Upper lobe of left lung (tissue), 6 donors: ENCODE results near the gene KCTD19. TPM values are rescaled to one million over a fixed set of nuclear protein-coding genes. Genes with fewer than 3 reads are reported as not detected.
"Not testable (repeated sequence)": the region's sequence is repeated elsewhere in the genome, so short reads cannot be mapped to it uniquely, and the experiment has no call there.

ENCODE experiments used
- ATAC-seq, 2 donors: fragments of 200-7000 bp; cut with Tn5 transposase; one replicate each; pipeline ENCODE4 v1.9.1; 2022; ENCODE audit warnings: mild to moderate bottlenecking in 2 of 2, moderate library complexity in 2 of 2; ENCODE audit not compliant: low FRiP score in 2 of 2
- DNase-seq, 2 donors: peaks; one replicate each; pipeline ENCODE4 v3.0.0-alpha.2; 2019 to 2020
- H3K27ac ChIP-seq, 4 donors: fragments of 200-600 bp; sonication (generic); one replicate each; pipeline ENCODE4 v1.5.1; 2016 to 2019
- H3K27me3 ChIP-seq, 4 donors: fragments of 200-600 bp; sonication (generic); one replicate each; pipeline ENCODE4 v1.5.1; 2017 to 2019
- H3K36me3 ChIP-seq, 4 donors: fragments of 200-600 bp; sonication (generic); one replicate each; pipeline ENCODE4 v1.5.1; 2016 to 2019
- H3K4me1 ChIP-seq, 4 donors: fragments of 200-600 bp; sonication (generic); one replicate each; pipeline ENCODE4 v1.5.1; 2018 to 2019
- H3K4me3 ChIP-seq, 4 donors: fragments of 200-600 bp; sonication (generic); one replicate each; pipeline ENCODE4 v1.5.1; 2017 to 2019; ENCODE audit warnings: mild to moderate bottlenecking in 2 of 4, moderate library complexity in 1 of 4
- H3K9me3 ChIP-seq, 4 donors: fragments of 200-600 bp; sonication (generic); one replicate each; pipeline ENCODE4 v1.5.1; 2018 to 2019
- EP300 ChIP-seq, 4 donors: sonication (generic); formaldehyde crosslinking; IDR thresholded peaks; one replicate each; pipeline ENCODE4 v1.5.1; 2017; ENCODE audit warnings: antibody characterized with exemption in 4 of 4, control low read depth in 2 of 4
- POLR2A ChIP-seq, 4 donors: fragments of 450-650 bp; IDR thresholded peaks; one replicate each; pipeline ENCODE4 v1.5.1; 2016 to 2017; ENCODE audit warnings: antibody characterized with exemption in 4 of 4, mild to moderate bottlenecking in 2 of 4
- POLR2AphosphoS5 ChIP-seq, 2 donors: sonication (generic); formaldehyde crosslinking; IDR thresholded peaks; one replicate each; pipeline ENCODE4 v1.5.1; 2017; ENCODE audit warnings: antibody characterized with exemption in 2 of 2
- WGBS, 2 donors: methylation state at CpG; one replicate each; pipeline ENCODE4 v1.1.5; 2017 to 2018; 5-methylcytosine and 5-hydroxymethylcytosine counted together
- total RNA-seq, 6 donors: library from RNA; depleted of rRNA in 4 of 6; stranded (reverse); fragments of >200 nt in 4 of 6; gene quantifications; one replicate each; pipeline versions ENCODE4 v1.1.0 to v1.2.1, GENCODE V29; 2016 to 2021
- TF ChIP-seq, protein P1 (sequence below), 6 experiments: fragments of 450-650 bp in 4 of 6; fragments of 200-600 bp in 2 of 6; sonication (generic) in 2 of 6; IDR thresholded peaks; one replicate each; pipeline ENCODE4 v1.5.1; 2016 to 2019; ENCODE audit warnings: antibody characterized with exemption in 6 of 6
- donor health status: DM: no; HTN: no; CAD: no; lungs with moderate emphysema.
- donor health status: DM: no; HTN: yes; CAD: no; lungs with severe emphysema.

Gene KCTD19
- under 1 TPM in 3 of 6 donors, not detected in 3; under 0.01 to 0.31 (median 0.17) TPM for total RNA-seq

DNA sequence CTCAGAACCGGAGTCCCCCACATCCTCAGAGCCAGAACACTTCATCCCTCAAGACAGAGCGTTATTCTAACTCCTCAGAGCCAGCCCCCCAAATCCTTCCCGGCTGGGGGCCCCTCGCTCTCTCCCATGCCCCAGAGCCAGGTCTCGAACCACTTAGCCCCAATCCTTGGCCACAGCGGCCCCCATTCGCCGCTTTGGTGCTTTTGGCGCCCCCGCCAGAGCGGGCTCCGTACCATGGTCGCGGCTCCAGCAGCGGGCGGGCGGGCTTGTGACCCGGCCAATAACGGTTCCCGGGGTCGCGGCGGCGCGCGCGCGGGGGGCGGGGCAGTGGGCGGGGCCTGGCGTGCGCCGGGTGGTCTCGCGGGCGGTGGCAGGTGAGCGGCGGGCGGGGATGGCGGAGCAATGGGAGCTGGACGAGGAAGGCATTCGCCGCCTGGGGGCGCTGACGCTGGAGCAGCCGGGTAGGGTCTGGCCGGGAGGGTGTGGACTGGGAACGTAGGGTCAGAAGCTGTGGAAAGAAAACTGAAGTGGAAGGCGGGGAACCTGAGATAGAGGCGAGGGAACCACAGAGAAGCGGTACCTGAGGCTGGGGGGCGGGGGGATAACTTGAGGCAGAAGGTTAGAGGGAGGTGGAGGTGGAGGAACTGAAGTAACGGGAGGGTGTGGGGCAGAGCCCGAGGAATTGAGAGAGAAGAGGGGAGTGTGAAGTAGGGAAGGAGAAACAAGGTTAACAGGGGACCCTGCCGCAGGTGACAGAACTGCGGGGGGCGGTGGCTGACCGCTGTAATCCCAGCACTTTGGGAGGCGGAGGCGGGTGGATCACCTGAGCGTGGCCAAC, at the start of gene KCTD19, which contains the start of gene LRRC36:
Gene KCTD19, minus strand, starts transcription at position 270 of the 838 bp plus-strand sequence. Its CDS starts 34 bp downstream, at position 236.
Gene LRRC36, plus strand, starts transcription at position 344 of the 838 bp plus-strand sequence. Its CDS starts 48 bp downstream, at position 392.
- Histone ChIP-seq H3K27ac (peak within 1 kb of the TSS; percentile 10 to 75 (median 64)), H3K9me3 (no peaks in the 10 kb centered on the region), H3K4me1 (peaks cover 12 to 17% (median 14%) of the 10 kb centered on the region in 4 donors), H3K4me3 (peak within 1 kb of the TSS in 3 of 4 donors; percentile 49 to 59 (median 50)), H3K36me3 (no peaks in the 10 kb centered on the region), H3K27me3 (no peaks in the 10 kb centered on the region)
- peak; percentile 84 to 88 for ATAC-seq
- DNase-seq: peak; percentile 76 to 94
- WGBS, 2 donors: 13 to 18% methylated on average over 34 to 48 of the region's 61 CpGs
- no peak for TF ChIP-seq POLR2AphosphoS5 (IDR thresholded peaks at IDR 0.05)
- TF ChIP-seq POLR2A (IDR thresholded peaks at IDR 0.05): no peak
- TF ChIP-seq, protein P1, sequence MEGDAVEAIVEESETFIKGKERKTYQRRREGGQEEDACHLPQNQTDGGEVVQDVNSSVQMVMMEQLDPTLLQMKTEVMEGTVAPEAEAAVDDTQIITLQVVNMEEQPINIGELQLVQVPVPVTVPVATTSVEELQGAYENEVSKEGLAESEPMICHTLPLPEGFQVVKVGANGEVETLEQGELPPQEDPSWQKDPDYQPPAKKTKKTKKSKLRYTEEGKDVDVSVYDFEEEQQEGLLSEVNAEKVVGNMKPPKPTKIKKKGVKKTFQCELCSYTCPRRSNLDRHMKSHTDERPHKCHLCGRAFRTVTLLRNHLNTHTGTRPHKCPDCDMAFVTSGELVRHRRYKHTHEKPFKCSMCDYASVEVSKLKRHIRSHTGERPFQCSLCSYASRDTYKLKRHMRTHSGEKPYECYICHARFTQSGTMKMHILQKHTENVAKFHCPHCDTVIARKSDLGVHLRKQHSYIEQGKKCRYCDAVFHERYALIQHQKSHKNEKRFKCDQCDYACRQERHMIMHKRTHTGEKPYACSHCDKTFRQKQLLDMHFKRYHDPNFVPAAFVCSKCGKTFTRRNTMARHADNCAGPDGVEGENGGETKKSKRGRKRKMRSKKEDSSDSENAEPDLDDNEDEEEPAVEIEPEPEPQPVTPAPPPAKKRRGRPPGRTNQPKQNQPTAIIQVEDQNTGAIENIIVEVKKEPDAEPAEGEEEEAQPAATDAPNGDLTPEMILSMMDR (IDR thresholded peaks at IDR 0.05): peak; percentile 58 to 79 (median 68)
- TF ChIP-seq EP300 (IDR thresholded peaks at IDR 0.05): no peak

DNA sequence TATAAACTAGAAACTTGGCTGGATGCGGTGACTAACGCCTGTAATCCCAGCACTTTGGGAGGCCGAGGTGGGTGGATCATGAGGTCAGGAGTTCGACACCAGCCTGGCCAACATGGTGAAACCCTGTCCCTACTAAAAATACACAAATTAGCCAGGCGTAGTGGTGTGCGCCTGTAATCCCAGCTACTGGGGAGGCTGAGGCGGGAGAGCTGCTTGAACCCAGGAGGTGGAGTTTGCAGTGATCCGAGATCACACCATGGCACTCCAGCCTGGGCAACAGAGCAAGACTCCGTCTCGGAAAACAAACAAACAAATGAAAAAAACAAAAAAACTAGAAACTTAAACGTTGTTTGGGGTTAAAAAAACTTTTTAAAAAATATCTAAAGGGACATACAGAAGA, 49.5 kb upstream of the KCTD19 start:
- DNase-seq, H3K36me3 ChIP-seq, H3K27me3 ChIP-seq, H3K9me3 ChIP-seq, ATAC-seq, H3K27ac ChIP-seq, H3K4me1 ChIP-seq, H3K4me3 ChIP-seq: not testable (repeated sequence)
- 91 to 94% methylated on average over 11 of the region's 11 CpGs for WGBS, 2 donors

DNA sequence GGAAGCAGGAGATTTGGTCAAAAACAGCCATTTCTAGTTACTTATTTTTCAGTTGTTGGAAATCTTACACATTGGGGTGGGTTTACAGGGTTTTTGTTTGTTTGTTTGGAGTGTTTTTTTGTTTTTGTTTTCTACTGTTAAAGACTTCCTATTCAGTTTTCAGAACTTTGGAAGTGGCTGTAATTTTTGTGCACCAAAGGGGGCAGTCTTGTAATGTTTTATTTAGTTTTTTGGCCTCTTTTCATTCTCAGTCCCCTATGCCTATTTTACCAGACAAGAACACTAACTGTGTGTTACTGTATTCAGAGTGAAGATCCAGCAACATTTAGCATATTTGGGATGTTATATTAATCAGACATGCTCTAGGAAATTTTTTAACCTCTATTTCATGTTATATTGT, 46.1 kb upstream of the KCTD19 start:
- H3K27me3 ChIP-seq: no peaks in the 10 kb centered on the region
- no peak overlapping the region for H3K27ac ChIP-seq
- ATAC-seq (peak in 1 of 2 donors; percentile 73), DNase-seq (no peak)
- H3K4me3 ChIP-seq: no peak overlapping the region
- H3K4me1 ChIP-seq: no peaks in the 10 kb centered on the region
- H3K9me3 ChIP-seq: no peaks in the 10 kb centered on the region
- no peak for TF ChIP-seq POLR2A (IDR thresholded peaks at IDR 0.05)
- TF ChIP-seq, protein P1 (IDR thresholded peaks at IDR 0.05): peak in 4 of 6 experiments; percentile 18 to 42 (median 29)
- H3K36me3 ChIP-seq: no peaks in the 10 kb centered on the region

DNA sequence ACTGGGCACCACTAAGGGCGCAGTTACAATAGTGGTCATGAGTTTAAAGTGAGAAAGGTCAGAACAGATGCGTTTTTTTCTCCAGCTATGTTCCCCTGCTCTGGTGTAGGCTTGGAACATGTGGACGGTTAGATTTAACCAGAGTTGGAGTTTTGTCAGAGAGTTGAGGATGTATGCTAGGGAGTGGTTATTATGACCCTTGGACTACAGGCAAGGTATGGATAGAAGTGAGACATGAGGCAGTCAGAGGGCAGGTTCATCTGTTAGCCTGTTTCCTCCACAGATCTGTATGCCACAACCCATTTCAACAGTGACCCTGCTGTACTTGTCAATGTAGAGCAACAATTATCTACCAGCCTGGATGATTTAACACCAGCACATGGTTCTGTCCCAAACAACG, 44.1 kb upstream of the KCTD19 start:
- H3K27ac ChIP-seq: no peak overlapping the region
- no peak for ATAC-seq
- TF ChIP-seq POLR2A (IDR thresholded peaks at IDR 0.05): no peak
- no peak for TF ChIP-seq EP300 (IDR thresholded peaks at IDR 0.05)
- TF ChIP-seq, protein P1 (IDR thresholded peaks at IDR 0.05): no peak
- no peak for TF ChIP-seq POLR2AphosphoS5 (IDR thresholded peaks at IDR 0.05)
- DNase-seq: no peak
- H3K4me1 ChIP-seq: peaks cover 0 to 4% (median 0%) of the 10 kb centered on the region in 4 donors
- no peaks in the 10 kb centered on the region for H3K36me3 ChIP-seq
- H3K27me3 ChIP-seq: no peaks in the 10 kb centered on the region
- no peak overlapping the region for H3K4me3 ChIP-seq
- H3K9me3 ChIP-seq: no peaks in the 10 kb centered on the region
- 87 to 90% methylated on average over 4 of the region's 4 CpGs for WGBS, 2 donors

DNA sequence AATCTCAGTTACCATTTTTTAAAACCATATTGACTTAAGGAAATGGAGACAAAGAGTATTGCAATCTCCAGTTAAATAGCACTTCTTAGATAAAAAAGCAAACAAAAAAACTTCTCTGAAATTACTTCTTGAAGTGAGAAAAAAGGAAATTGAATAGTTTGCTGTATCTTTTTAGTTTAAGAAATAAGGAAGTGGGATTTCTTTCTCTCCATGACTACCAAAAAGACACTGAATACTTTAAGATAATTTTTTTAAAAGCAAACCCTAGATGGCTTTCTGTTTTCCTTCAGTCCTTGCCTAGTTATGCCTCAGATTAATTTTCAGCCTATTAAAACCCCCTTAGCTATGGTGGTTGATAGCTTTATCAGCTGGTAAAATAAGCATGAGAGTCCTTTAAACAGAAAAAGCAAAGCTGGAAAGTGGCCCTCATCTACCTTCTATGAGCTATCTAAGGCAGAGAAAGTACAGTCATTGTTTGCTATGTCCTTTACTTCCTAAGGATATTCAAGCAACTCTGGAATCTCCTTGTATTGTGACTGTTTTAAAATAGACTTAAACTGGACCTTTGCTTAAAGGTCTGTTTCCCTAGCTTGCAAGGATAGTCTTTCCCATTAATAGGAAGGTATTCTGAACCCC, 38.2 kb upstream of the KCTD19 start:
- Histone ChIP-seq H3K36me3 (no peaks in the 10 kb centered on the region), H3K27ac (peak overlapping the region; percentile 23 to 82 (median 53)), H3K4me1 (peaks cover 14 to 32% (median 18%) of the 10 kb centered on the region in 4 donors), H3K27me3 (no peaks in the 10 kb centered on the region), H3K9me3 (no peaks in the 10 kb centered on the region), H3K4me3 (peak overlapping the region in 3 of 4 donors; percentile 14 to 35 (median 21))
- DNase-seq (no peak), ATAC-seq (peak; percentile 56 to 70)
- TF ChIP-seq POLR2AphosphoS5 (IDR thresholded peaks at IDR 0.05) (no peak), POLR2A (IDR thresholded peaks at IDR 0.05) (no peak)
